AG04449 (cell line): ENCODE data around the gene UBAP2L.

Experiments
- CTCF ChIA-PET: fragments of 350-600 bp; formaldehyde crosslinking; extraction: SDS; loops from one replicate; lab custom pipeline; 2021; ENCODE audit warnings: antibody characterized with exemption; lab: Yijun Ruan, JAX
- POLR2A ChIA-PET: fragments of 400-600, 350-600 bp; formaldehyde crosslinking; extraction: SDS; loops from one replicate; lab custom pipeline; 2020; ENCODE audit warnings: antibody characterized with exemption, inconsistent platforms; lab: Yijun Ruan, JAX
- DNase-seq: peaks from one replicate; pipeline ENCODE4 v3.0.0-alpha.2; 2010; ENCODE audit warnings: low read depth, low spot score
- H3K4me3 ChIP-seq: 2 replicates; pipeline ENCODE4 v1.5.1; 2011; ENCODE audit warnings: low read depth, mild to moderate bottlenecking, control low read depth, low read length
- TF ChIP-seq, protein P1 (sequence below): IDR thresholded peaks from one replicate; pipeline ENCODE4 v1.5.1; 2011; ENCODE audit warnings: mild to moderate bottlenecking, moderate library complexity, low read length, control low read depth, inconsistent platforms; ENCODE audit not compliant: insufficient read depth; ENCODE audit errors: missing control alignments

The UBAP2L gene

DNA sequence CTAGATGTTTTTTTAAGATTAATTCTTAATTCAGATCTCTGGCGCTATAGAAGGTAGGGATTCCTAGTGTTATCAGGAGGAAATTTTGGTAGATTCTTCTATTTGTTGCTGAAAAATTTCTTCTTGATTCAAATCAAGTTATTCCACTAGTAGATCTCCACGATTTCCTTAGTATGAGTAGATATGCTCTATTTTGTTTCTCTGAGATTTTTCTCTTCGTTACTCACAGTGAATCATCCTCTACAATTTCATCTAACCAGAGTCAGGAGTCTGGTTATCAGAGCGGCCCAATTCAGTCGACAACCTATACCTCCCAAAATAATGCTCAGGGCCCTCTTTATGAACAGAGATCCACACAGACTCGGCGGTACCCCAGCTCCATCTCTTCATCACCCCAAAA is 32.9 kb downstream of the UBAP2L start:
- ChIA-PET POLR2A (no interaction called here), CTCF (interaction anchor here (0.6 to 1.1 kb wide), 2 partner anchors 10 to 60 kb away, joined by 3 read pairs; no protein-coding TSS in a partner anchor)
- TF ChIP-seq, protein P1, sequence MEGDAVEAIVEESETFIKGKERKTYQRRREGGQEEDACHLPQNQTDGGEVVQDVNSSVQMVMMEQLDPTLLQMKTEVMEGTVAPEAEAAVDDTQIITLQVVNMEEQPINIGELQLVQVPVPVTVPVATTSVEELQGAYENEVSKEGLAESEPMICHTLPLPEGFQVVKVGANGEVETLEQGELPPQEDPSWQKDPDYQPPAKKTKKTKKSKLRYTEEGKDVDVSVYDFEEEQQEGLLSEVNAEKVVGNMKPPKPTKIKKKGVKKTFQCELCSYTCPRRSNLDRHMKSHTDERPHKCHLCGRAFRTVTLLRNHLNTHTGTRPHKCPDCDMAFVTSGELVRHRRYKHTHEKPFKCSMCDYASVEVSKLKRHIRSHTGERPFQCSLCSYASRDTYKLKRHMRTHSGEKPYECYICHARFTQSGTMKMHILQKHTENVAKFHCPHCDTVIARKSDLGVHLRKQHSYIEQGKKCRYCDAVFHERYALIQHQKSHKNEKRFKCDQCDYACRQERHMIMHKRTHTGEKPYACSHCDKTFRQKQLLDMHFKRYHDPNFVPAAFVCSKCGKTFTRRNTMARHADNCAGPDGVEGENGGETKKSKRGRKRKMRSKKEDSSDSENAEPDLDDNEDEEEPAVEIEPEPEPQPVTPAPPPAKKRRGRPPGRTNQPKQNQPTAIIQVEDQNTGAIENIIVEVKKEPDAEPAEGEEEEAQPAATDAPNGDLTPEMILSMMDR = no peak
- no peak for DNase-seq
- H3K4me3 ChIP-seq = no peak overlapping the region

DNA sequence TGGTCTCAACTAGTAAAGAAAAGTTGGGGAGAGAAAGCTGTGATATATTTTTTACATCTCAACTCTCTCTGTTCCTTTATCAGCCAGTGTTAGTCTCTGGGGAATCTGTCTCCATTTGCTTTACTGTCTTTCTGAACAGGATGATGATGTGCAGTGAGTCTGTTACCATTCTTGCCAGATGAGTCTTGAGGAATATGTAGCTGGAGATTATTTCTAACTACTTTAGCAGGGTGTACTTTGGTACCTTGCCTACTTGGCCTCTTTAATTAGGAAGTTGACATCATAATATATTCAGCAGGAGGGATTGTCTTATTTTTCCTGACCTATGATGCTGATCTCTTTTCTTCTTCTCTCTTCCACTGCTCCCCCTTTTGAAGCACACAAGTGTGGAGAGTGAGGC is 35.9 kb downstream of the UBAP2L start:
- TF ChIP-seq, protein P1 = no peak
- DNase-seq = no peak
- CTCF ChIA-PET = interaction anchor here (1.0 to 3.2 kb wide), 4 partner anchors 9 to 20 kb away, joined by 3 to 13 read pairs (median 5); partner anchors contain the start of gene HAX1
- H3K4me3 ChIP-seq = no peak overlapping the region
- POLR2A ChIA-PET = no interaction called here

DNA sequence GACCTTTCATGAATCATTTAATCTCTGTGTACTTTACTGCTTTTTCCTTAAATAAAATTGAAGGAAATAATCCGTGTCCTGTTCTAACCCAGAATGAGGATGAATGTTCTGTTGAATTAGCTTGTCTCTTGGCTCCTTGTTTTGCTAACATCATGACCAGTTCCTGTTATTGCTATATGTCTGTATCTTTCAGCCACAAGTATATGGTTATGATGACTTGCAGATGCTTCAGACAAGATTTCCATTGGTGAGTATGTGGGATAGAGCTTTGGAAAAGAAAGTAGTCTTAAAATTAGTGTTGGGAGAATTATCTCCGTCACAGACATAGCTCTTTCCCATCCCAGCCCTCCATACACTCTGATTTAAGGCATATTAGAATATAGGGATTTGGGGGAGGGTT is 38.0 kb downstream of the UBAP2L start:
- no peak overlapping the region for H3K4me3 ChIP-seq
- CTCF ChIA-PET = interaction anchor here (1.1 to 2.2 kb wide), 5 partner anchors 13 to 78 kb away, joined by 3 to 8 read pairs (median 4); no protein-coding TSS in a partner anchor
- DNase-seq = no peak
- TF ChIP-seq, protein P1 = no peak
- POLR2A ChIA-PET = no interaction called here

DNA sequence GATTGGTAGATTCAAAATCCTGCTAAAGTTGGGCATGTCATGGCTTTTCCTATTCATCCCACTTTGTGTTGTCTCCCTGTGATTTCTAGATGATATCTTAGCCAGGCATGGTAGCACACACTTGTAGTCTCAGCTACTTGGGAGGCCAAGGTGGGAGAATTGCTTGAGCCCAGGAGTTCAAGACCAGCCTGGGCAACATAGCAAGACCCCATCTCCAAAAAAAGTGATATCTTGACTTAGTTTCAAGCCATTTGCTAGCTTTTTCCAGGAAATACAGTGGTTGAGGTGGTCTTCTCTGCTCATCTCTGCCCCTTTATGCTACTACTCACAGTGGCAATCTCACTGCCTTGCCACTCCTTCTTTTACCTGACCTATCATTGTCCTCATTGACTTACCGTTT is 39.4 kb downstream of the UBAP2L start:
- POLR2A ChIA-PET = no interaction called here

DNA sequence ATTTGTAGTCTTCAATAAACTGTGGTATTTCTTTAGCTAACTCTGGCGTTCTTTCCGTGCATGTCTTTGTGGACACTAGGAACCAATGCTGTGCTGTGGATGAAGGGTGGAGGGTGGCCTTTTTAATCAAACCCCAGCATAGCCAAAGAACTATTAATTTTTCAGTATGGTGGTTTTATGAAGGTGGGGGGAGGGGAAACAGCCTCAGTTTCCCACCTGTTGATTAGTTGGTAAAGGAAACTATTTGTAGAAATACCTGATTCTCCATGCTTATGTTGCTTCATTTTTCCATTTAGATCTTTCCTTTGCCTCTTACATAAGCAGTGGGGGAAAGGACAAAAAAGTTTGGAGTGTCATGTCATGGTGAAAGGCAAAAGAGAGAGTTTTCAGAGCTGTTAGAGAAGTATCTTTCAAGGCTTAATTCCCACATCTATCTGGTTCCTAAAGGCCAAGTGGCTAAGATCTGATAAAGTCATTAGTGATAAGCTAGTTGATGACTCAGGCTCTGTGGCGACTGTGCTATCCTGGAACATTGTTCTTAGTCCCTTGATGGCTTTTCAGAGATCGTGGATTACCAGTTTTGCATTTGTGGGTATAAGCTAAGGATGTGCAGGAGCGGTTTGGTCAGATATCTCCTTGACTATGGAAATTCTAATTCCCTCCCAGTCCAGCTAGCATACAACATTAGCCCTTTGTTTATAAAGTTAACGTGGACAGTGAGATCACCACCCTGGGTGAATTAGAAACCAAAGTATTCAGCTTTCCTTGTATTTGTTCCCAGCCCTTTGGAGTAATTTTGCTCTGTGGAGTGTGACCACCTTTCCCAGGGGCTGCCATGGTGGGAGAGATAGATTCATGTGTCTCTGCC is 42.9 kb downstream of the UBAP2L start:
- H3K4me3 ChIP-seq = no peak overlapping the region
- ChIA-PET POLR2A (no interaction called here), CTCF (interaction anchor here (0.9 to 4.4 kb wide), 4 partner anchors 10 to 64 kb away, joined by 3 to 22 read pairs (median 3); partner anchors contain the start of gene HAX1)
- no peak for DNase-seq
- TF ChIP-seq, protein P1 = no peak

More for the DNA sequence above, 39.4 kb downstream of the UBAP2L start:
- TF ChIP-seq, protein P1 = no peak
- no peak for DNase-seq
- CTCF ChIA-PET = interaction anchor here (1.2 to 2.8 kb wide), 5 partner anchors 10 to 74 kb away, joined by 3 to 8 read pairs (median 7); no protein-coding TSS in a partner anchor
- H3K4me3 ChIP-seq = no peak overlapping the region

DNA sequence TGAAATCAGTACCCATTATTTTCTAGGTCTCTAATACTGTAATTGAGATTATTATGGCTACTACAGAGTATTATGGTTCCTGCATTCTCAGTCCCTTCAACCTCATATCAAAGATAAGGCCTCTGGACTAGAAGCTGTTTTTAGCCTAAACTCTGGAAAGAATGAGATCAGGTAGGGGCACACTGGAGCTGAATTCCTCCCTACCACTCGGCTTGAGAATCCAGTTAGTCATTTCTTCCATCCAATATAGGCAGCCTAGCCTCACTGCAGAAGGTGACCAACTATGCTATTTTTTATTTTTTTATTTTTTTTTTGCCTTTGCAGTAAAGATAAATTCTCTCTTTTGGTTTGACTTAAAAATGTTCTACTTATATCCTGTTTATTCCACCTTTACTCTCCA is 43.7 kb downstream of the UBAP2L start:
- DNase-seq = no peak
- TF ChIP-seq, protein P1 = no peak
- no peak overlapping the region for H3K4me3 ChIP-seq
- CTCF ChIA-PET = interaction anchor here (0.9 to 4.4 kb wide), 4 partner anchors 9 to 70 kb away, joined by 3 to 22 read pairs (median 4); partner anchors contain the start of gene HAX1
- POLR2A ChIA-PET = no interaction called here
